Right lobe of liver (tissue), 4 donors: Measurements from ENCODE around the gene SWAP70.

Source experiments
- POLR2A ChIP-seq: fragments of 450-650 bp; IDR thresholded peaks from one replicate; pipeline ENCODE4 v1.6.1; 2017; ENCODE audit warnings: antibody characterized with exemption, mild to moderate bottlenecking
- TF ChIP-seq, protein P1 (sequence below), 4 donors: fragments of 200-600 bp in 3 of 4; fragments of 450-650 bp in 1 of 4; IDR thresholded peaks; one replicate each; pipeline versions ENCODE4 v1.5.1 to v1.8.0; 2016 to 2022; ENCODE audit warnings: antibody characterized with exemption in 4 of 4, mild to moderate bottlenecking in 2 of 4
- donor health status: DM: no; HTN: no; CAD: no.
- donor health status: DM: no; HTN: no; CAD: no.
- donor health status: DM: no; HTN: yes; CAD: no.

DNA sequence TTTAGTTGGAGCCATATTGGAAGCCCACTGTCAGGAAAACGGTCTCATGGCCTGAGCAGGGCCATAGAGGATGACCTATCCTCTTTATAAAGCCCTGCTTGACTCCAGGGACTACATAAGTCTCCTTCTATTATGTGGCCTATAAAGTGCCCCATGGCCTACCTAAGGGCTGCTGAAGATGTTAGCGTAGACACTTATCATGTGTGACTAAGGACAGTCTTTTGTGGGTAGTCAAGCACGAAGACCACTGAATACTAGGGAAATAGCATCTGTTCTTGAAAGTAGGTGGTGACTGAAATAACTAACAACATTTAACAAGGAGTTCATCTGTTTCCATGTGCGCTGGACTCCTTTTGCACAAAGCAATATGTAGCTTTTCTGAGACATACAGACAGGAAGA is 117.1 kb downstream of the SWAP70 start:
- TF ChIP-seq, protein P1, sequence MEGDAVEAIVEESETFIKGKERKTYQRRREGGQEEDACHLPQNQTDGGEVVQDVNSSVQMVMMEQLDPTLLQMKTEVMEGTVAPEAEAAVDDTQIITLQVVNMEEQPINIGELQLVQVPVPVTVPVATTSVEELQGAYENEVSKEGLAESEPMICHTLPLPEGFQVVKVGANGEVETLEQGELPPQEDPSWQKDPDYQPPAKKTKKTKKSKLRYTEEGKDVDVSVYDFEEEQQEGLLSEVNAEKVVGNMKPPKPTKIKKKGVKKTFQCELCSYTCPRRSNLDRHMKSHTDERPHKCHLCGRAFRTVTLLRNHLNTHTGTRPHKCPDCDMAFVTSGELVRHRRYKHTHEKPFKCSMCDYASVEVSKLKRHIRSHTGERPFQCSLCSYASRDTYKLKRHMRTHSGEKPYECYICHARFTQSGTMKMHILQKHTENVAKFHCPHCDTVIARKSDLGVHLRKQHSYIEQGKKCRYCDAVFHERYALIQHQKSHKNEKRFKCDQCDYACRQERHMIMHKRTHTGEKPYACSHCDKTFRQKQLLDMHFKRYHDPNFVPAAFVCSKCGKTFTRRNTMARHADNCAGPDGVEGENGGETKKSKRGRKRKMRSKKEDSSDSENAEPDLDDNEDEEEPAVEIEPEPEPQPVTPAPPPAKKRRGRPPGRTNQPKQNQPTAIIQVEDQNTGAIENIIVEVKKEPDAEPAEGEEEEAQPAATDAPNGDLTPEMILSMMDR (IDR thresholded peaks at IDR 0.05): no peak
- TF ChIP-seq POLR2A: no peak
